Endothelial cell of umbilical vein (primary cell): ENCODE data around the gene CACNA1C.

Source experiments
- TF ChIP-seq, protein P1 (sequence below), 2 donors: IDR thresholded peaks; 1 replicate in 1 of 2; 2 replicates in 1 of 2; pipeline ENCODE4 v1.5.1; 2011; ENCODE audit warnings: low read length in 2 of 2, mild to moderate bottlenecking in 2 of 2, moderate library complexity in 2 of 2, control low read depth in 1 of 2, inconsistent platforms in 1 of 2, low read depth in 1 of 2; ENCODE audit not compliant: insufficient read depth in 1 of 2; ENCODE audit errors: extremely low read depth in 1 of 2
- TF ChIP-seq, protein P2 (sequence below): IDR thresholded peaks from 2 replicates; pipeline ENCODE4 v1.6.1; 2011; ENCODE audit not compliant: insufficient read depth, insufficient read length

DNA sequence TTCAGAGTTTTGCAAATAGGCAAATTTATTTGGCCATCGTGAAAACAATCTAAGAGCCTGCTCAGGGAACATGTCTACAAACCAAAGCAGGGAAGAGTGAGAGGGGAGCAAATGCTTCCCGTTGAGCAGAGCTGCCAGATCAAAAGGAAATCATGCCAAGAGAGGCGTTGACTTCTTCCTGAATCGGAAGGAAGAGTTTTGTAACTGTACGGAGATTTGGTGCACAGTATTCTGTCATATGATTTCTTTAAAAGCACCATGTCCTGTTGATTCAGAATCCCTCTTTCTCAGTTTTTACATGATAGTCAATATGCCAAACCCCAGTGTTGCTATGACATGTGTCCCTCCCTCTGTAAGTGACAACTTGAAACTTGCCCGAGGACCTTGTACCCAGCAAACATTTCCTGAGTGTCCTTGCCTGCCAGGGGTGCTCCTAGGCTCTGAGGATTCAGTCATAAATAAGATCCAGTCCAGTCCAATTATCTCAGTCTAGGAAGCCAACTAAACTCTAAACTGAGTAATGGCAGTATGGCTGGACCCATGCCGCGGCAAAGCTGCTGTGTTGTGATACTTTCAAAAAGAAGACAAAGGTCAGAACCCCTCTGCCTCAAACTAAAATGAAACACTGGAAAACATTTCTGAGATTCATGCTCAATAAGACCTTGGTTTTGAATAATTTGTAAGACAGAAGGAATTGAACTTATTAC lies 441.9 kb downstream of the CACNA1C start:
- TF ChIP-seq, protein P1, sequence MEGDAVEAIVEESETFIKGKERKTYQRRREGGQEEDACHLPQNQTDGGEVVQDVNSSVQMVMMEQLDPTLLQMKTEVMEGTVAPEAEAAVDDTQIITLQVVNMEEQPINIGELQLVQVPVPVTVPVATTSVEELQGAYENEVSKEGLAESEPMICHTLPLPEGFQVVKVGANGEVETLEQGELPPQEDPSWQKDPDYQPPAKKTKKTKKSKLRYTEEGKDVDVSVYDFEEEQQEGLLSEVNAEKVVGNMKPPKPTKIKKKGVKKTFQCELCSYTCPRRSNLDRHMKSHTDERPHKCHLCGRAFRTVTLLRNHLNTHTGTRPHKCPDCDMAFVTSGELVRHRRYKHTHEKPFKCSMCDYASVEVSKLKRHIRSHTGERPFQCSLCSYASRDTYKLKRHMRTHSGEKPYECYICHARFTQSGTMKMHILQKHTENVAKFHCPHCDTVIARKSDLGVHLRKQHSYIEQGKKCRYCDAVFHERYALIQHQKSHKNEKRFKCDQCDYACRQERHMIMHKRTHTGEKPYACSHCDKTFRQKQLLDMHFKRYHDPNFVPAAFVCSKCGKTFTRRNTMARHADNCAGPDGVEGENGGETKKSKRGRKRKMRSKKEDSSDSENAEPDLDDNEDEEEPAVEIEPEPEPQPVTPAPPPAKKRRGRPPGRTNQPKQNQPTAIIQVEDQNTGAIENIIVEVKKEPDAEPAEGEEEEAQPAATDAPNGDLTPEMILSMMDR (IDR thresholded peaks at IDR 0.05; ENCODE audit: extremely low read depth in 1 of 2, insufficient read depth in 1 of 2, low read depth in 1 of 2, low read length in 2 of 2), result no peak
- TF ChIP-seq, protein P2, sequence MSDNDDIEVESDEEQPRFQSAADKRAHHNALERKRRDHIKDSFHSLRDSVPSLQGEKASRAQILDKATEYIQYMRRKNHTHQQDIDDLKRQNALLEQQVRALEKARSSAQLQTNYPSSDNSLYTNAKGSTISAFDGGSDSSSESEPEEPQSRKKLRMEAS, result no peak
